CD4-positive, alpha-beta T cell treated with Interleukin-21 for 1 hour (primary cell): ENCODE data around the gene IQSEC2.

Experiments
- DNase-seq: peaks from one replicate; pipeline ENCODE4 v3.0.0-alpha.2; 2020

Gene IQSEC2

GRCh38 chrX:53303195-53303594 lies 21.8 kb upstream of the IQSEC2 start:
- no peak for DNase-seq

- DNase-seq, result no peak
Measured at GRCh38 chrX:53300157-53300556, 18.8 kb upstream of the IQSEC2 start.

GRCh38 chrX:53294024-53294648 lies 12.8 kb upstream of the IQSEC2 start:
- DNase-seq, result no peak

DNA sequence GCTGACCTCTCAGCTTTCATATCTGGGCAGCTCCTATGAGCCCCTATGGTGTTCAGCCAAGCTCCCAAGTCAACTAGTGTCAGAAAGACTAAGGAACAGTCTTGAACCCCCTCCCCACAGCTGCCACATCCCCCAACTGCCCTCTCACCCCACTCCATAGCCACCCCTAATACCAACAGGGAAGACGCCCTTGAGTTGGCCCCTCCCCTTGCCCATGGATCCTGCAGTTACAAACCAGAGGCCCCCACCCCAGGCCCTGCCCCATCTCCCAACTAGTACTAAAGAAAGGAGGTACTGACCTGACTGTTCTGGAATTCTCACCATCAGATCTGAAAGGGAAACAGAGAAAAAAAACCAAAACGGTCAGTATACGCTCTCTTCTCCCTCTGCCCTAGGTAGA lies 10.2 kb upstream of the IQSEC2 start:
- DNase-seq, result no peak

- DNase-seq, result no peak
Measured at GRCh38 chrX:53290441-53291041, 9.2 kb upstream of the IQSEC2 start.

DNA sequence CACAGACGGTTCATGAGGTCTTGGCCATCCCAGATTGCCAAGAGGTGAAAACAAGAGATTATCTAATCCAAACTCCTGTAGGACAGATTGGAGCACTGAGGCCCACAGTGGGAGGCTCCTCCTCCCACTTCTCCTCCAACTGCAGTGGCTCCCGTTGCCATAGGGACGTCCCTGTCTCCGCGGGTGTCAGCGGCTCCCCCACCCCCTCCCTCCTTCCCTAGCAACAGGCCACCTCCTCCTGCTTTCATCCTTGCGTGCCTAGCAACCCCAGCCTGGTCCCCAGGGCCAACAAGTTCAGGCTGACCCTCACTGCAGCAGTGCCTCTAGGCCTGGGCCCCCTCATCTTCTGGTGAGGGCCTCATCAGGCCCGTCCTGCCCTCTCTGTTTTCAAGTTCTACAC lies 6.8 kb upstream of the IQSEC2 start:
- DNase-seq, result peak; percentile 52

DNA sequence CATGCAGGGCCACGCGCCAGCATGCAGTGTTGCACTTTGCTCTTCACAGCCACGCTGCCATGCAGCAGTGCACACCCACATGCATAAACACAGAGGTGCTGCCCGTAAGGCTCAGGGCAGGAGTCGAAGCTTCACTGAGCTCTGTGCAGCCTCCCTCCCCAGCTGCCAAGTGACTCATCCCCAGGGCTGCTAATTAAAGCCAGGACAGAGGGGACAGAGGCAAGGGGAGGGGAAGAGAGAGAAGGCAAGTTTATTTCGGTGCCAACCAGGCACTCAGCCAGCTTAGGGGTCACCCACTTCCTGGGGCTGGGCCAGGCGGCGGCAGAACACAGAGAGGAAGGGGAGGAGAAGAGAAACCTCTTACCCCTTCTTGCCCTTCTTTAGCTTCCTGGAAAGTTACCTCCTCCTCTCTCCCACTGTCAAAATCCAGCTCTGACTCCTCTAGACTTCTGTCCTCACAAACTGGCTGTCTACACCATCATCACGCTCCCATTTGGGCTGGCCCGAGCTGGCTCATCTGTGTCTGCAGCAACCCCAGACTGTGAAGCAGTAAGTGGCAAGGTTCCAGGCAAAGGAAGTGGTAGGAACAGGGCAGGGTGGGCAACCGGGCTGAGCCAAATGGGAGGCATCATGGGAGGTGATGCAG lies 6.2 kb upstream of the IQSEC2 start:
- peak; percentile 45 for DNase-seq

DNA sequence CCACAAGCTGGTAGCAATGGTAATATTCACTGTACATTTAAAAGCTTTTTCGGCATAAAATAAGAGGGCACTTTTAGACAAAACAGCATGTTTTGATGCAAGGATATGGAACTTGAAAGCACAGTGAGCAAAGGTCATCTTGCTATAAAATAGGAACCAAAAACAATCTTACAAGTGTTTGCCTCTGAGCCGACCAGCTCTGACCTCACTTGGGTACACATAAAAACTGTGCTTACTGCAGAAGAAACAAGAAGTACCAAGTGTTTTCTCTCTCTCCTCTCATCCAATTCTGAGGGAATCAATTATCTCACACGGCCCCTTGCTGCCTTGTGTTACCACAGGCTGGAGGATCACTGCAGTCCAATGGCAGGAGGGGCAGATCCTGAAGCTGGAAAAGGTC lies 4.8 kb upstream of the IQSEC2 start:
- no peak for DNase-seq

DNA sequence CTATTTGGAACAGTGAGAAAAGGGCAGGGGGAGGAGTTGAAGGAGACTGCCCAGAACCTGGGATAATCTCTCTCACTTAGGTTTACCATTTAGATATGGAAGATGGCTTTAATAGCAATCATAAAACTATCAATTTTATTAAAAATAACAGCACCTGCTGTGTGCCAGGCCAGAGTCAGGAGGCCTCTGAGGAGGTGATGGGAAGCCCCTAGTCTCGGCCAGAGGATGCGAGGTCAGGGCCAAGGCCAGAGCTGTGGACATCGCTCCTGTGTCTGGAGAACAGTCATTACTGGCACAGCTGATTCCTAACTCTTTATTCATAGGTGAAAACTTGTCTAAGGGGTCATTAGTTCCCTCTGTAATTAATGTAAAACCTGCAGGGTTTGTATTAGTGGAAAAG lies 4.2 kb upstream of the IQSEC2 start:
- no peak for DNase-seq

- peak; percentile 55 for DNase-seq
Measured at GRCh38 chrX:53284684-53285447, 3.5 kb upstream of the IQSEC2 start.

GRCh38 chrX:53283567-53283966 lies 2.2 kb upstream of the IQSEC2 start:
- DNase-seq, result no peak

DNA sequence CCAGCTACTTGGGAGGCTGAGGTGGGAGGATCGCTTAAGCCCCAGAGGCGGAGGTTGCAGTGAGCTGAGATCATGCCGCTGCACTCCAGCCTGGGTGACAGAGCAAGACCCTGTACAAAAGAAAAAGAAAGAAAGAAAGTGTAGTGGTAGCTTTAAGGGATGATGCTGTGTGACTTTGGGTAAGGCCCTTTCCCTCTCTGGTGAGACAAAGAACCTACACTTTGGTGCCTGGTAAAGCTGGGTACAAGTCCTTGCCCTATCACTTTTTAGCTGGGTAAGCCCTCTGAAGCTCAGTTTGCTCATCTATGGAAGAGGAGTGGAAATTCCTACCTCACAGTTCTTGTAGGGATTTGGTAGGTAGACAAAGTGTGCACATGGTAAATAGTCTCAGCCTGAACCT lies 1.7 kb upstream of the IQSEC2 start:
- no peak for DNase-seq

DNA sequence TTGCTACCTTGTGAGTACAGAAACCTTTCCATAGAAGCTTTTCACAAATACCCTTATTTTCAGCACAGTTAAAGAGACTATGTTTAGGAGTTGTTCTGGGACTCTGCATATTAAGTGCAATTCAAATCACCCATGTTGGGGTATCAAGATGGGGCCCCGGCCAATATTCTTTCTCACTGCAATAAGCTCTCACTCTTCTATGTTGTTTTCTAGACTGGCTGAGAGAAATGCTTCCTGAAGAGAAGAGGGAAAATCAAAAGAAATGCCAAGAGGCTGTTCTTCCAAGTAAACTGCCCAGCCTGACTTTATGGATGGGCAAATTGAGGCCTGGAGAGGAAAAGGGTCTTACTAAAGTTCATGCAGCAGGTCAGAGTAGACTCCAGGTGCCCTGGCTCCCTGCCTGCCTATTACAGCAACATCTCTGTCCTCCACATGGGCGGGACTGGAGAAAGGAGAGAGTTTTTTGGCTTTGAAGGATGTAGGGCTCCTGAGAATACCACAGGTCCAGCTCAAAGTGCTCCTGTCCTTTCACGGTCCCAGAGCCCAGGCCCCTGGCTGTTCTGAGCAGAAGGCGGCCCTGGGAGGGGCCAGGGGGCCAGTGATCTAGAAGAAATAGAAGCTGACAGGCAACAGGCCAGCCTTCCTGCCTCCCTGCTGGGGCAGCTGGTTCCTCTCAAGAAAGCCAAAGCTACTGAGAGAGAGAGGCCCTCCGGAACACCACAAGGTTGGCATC lies 745 bp upstream of the IQSEC2 start:
- DNase-seq, result no peak

DNA sequence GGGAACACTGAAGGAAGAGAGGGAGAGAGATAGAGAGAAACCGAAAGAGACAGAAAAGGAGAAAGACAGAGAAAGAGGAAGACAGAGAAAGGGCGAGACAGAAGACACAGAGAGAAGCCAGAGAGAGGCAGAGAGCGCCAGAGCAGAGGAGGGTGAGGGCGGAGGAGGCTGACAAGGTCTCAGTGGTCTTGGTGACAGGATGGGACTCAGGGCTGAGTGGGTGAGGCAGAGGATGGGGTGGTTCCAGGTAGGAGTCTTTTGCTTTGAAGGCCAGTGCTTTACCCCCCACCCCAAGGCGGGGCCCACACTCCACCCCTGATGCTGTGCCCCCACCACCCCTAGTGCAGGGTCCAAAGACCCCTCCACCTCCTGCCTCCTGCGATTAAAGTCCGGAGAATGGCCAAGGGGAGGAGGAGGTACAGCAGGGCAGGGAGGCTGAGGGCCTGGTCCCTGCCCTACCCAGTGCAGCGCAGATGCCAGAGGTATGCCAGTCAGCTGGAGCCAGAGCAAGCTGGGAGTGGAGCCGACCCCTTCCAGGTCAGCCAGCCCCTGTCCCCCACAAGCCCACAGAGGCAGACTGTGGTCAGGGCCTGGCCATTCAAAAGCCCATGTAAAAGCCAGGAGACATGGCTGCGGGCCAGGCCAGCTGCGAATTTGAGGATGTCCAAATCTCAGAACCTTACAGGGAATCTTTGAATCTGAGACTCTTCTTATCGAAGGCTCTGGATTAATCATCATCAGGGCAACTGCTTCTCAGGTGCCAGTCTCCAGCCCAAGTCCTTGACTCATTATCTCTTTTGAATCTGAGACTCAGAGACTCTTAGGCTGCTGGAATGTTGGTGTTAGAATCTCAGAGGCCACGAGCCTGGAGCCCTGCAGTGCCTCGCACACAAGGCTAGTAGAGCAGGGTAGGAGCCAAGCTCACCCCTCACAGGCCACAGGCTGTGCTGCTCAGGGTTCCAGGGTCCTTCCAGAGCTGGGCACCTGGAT lies 758 bp downstream of the IQSEC2 start:
- DNase-seq, result no peak

DNA sequence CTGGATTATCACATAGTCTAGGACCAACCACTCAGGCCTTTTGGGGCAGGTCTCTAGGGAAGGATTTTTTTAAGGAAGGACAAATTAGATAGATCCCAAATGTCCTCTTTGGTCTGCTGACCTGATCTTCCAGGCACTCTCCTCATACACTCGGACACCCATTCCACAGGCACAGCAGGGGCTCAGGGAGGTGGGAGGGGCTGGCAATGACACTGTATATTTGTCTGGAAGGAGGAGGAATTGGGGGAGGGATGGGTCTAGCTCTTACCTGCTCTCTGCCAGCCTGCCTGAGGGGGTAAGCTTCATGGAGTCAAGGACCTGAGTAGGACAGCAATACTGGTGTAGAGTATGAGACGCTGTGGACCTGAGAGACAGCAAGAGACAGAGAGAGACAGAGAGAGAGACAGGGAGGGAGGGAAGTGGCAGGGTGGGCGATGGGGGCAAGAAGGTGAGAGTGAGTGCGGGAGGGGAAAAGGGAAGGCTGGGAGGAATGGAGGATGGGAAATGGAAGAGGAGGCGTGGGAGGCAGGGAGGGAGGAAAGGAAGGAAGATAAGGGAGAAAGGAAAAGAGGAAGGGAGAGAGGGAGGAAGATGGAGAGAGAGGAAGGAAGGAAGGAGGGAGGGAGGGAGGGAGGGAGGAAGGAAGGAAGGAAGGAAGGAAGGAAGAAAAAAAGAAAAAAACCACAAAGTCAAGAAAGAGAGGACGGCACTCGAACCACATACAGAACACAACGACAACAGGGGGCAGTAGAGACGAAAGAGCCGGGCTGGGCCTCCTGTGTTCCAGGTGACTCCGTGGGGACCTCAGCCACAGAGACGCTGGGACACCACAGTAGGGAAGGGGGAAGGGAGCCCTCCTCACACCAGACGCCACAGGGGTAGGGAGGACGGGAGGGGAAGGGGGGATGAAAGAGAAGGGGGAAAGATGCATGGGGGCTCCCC lies 1.8 kb downstream of the IQSEC2 start:
- no peak for DNase-seq

DNA sequence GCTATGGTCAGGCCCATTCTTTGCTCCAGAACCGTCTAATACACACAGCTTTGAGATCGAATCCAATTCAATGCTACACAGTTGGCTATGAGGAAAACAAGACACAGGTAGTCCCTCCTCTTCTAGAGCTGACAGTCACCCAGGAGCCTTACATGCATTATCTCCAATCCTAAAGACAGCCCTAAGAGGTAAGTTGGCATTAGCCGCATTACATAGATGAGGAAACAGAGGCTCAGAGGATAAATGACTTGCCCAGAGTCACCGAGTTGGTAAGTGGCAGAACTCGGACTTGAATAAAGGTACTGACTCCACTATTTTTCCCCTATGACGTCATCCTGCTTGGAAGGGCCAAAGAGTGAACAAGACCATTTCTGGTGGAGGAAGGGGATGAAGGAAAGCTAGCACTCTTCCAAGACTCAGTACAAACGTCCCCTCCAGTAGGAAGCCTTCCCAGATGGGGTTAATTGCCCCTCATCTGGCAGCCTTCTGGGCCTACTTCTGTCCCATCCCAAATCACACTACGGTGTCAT lies 8.5 kb downstream of the IQSEC2 start:
- DNase-seq, result no peak

- no peak for DNase-seq
Measured at GRCh38 chrX:53269536-53270107, 11.8 kb downstream of the IQSEC2 start.

- DNase-seq, result no peak
Measured at GRCh38 chrX:53268173-53268572, 13.2 kb downstream of the IQSEC2 start.

DNA sequence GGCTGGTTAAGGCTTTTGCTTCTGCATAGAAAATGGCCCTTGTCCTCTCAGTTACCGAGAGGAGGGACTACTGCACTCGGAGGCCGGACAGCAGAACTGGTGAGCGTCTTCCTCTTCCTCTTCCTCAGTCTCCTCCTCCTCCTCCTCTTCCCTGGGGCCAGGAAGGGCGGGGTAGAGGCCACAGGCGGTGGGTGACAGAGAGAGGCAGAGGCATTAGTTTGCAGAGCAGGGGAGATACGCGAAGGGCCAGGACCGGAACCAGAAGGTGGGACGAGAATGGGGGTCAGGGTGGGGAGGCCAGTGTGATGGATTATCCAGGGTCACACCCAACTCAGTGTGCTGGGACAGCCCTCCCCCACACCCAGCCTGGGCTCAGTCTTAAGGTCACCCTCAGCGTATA lies 14.5 kb downstream of the IQSEC2 start:
- DNase-seq, result no peak
